HUES64 (cell line): Measurements from ENCODE around the gene DEFB131A. TPM values are rescaled to one million over a fixed set of nuclear protein-coding genes. Genes with fewer than 3 reads are reported as not detected.
"Not testable (repeated sequence)": the region's sequence is repeated elsewhere in the genome, so short reads cannot be mapped to it uniquely, and the experiment has no call there.

ENCODE experiments used
- H3K27ac ChIP-seq: 2 replicates; pipeline ENCODE4 v1.7.0; 2013; ENCODE audit warnings: low read depth, low read length, inconsistent platforms
- H3K27me3 ChIP-seq: 2 replicates; pipeline ENCODE4 v1.6.1; 2013; ENCODE audit warnings: mild to moderate bottlenecking, low read length; ENCODE audit not compliant: insufficient read depth
- H3K36me3 ChIP-seq: 2 replicates; pipeline ENCODE4 v1.6.1; 2013; ENCODE audit warnings: mild to moderate bottlenecking, low read length; ENCODE audit not compliant: insufficient read depth
- H3K4me1 ChIP-seq: 2 replicates; pipeline ENCODE4 v1.6.1; 2013; ENCODE audit warnings: mild to moderate bottlenecking, low read length, moderate library complexity; ENCODE audit not compliant: insufficient read depth
- H3K4me3 ChIP-seq: 2 replicates; pipeline ENCODE4 v1.5.1; 2013; ENCODE audit warnings: mild to moderate bottlenecking, low read length, moderate library complexity
- H3K9ac ChIP-seq: 2 replicates; pipeline ENCODE4 v1.6.1; 2013; ENCODE audit warnings: mild to moderate bottlenecking, low read depth, low read length
- H3K9me3 ChIP-seq: 2 replicates; pipeline ENCODE4 v1.6.1; 2013; ENCODE audit warnings: low read depth, low read length; ENCODE audit not compliant: insufficient read depth
- WGBS: fragments of 150-250, 120-280 bp; methylation state at CpG from one replicate; pipeline ENCODE4 v1.1.7; 2013; ENCODE audit warnings: missing lambda C conversion rate; 5-methylcytosine and 5-hydroxymethylcytosine counted together
- polyA plus RNA-seq, 2 experiments: library from polyadenylated mRNA; stranded (reverse); fragments of 50-300 nt; gene quantifications; one replicate each; pipeline ENCODE4 v1.2.3, GENCODE V29; 2013

DEFB131A gene
- not detected for polyA plus RNA-seq (2013, experiment 1 of 2)
- polyA plus RNA-seq (2013, experiment 2 of 2), result not detected

GRCh38 chr4:9444114-9444513, at the start of gene DEFB131A:
Gene DEFB131A (plus strand): TSS chr4:9444414. CDS start chr4:9444534, 120 bp downstream.
- not testable (repeated sequence) for H3K27me3 ChIP-seq, H3K4me1 ChIP-seq, H3K9me3 ChIP-seq, H3K9ac ChIP-seq, H3K4me3 ChIP-seq, H3K36me3 ChIP-seq, H3K27ac ChIP-seq
- 33% methylated on average over 1 of the region's 3 CpGs for WGBS

- H3K9me3 ChIP-seq, result peaks cover 21% of the 10 kb centered on the region; the same call in 1 of the 2 replicates
- H3K4me3 ChIP-seq, H3K27me3 ChIP-seq, H3K27ac ChIP-seq, H3K9ac ChIP-seq, H3K4me1 ChIP-seq, H3K36me3 ChIP-seq: not testable (repeated sequence)
- WGBS, result 71% methylated on average over 2 of the region's 2 CpGs
Measured at GRCh38 chr4:9405774-9406173, 38.4 kb upstream of the DEFB131A start.

- H3K36me3 ChIP-seq, H3K27ac ChIP-seq, H3K4me3 ChIP-seq, H3K9ac ChIP-seq, H3K4me1 ChIP-seq, H3K27me3 ChIP-seq: not testable (repeated sequence)
- peaks cover 23% of the 10 kb centered on the region; the same call in 1 of the 2 replicates for H3K9me3 ChIP-seq
- WGBS, result 58% methylated on average over 3 of the region's 3 CpGs
Measured at GRCh38 chr4:9406491-9406890, 37.7 kb upstream of the DEFB131A start.

GRCh38 chr4:9409793-9410192, 34.4 kb upstream of the DEFB131A start:
- Histone ChIP-seq H3K4me1 (no peaks in the 10 kb centered on the region), H3K27me3 (no peaks in the 10 kb centered on the region), H3K36me3 (no peaks in the 10 kb centered on the region), H3K9me3 (peaks cover 18% of the 10 kb centered on the region), H3K9ac (no peak overlapping the region), H3K27ac (no peak overlapping the region), H3K4me3 (no peak overlapping the region)
- WGBS, result 85% methylated on average over 13 of the region's 13 CpGs

- WGBS, result 77% methylated on average over 6 of the region's 6 CpGs
- not testable (repeated sequence) for H3K27ac ChIP-seq, H3K4me3 ChIP-seq, H3K27me3 ChIP-seq, H3K9ac ChIP-seq, H3K36me3 ChIP-seq, H3K4me1 ChIP-seq
- H3K9me3 ChIP-seq, result peaks cover 15% of the 10 kb centered on the region; the same call in 1 of the 2 replicates
Measured at GRCh38 chr4:9421884-9422455, 22.2 kb upstream of the DEFB131A start.

GRCh38 chr4:9425916-9426315, 18.3 kb upstream of the DEFB131A start:
- H3K27ac ChIP-seq, H3K36me3 ChIP-seq, H3K27me3 ChIP-seq, H3K9ac ChIP-seq, H3K4me1 ChIP-seq, H3K4me3 ChIP-seq, H3K9me3 ChIP-seq: not testable (repeated sequence)
- WGBS, result 67% methylated on average over 1 of the region's 1 CpG

GRCh38 chr4:9430061-9430460, 14.2 kb upstream of the DEFB131A start:
- not testable (repeated sequence) for H3K4me1 ChIP-seq, H3K36me3 ChIP-seq, H3K27ac ChIP-seq, H3K27me3 ChIP-seq, H3K9ac ChIP-seq, H3K9me3 ChIP-seq, H3K4me3 ChIP-seq
- WGBS, result 87% methylated on average over 1 of the region's 1 CpG

- not testable (repeated sequence) for H3K27ac ChIP-seq, H3K27me3 ChIP-seq, H3K4me3 ChIP-seq, H3K4me1 ChIP-seq, H3K9ac ChIP-seq, H3K36me3 ChIP-seq, H3K9me3 ChIP-seq
- WGBS, result 44% methylated on average over 1 of the region's 1 CpG
Measured at GRCh38 chr4:9433320-9433719, 10.9 kb upstream of the DEFB131A start.

- H3K9me3 ChIP-seq, H3K36me3 ChIP-seq, H3K4me3 ChIP-seq, H3K4me1 ChIP-seq, H3K27ac ChIP-seq, H3K27me3 ChIP-seq, H3K9ac ChIP-seq: not testable (repeated sequence)
Measured at GRCh38 chr4:9436728-9437127, 7.5 kb upstream of the DEFB131A start.

GRCh38 chr4:9442355-9442754, 1.9 kb upstream of the DEFB131A start:
- not testable (repeated sequence) for H3K27me3 ChIP-seq, H3K27ac ChIP-seq, H3K9ac ChIP-seq, H3K9me3 ChIP-seq, H3K4me3 ChIP-seq, H3K4me1 ChIP-seq, H3K36me3 ChIP-seq
- WGBS, result 85% methylated on average over 4 of the region's 4 CpGs

GRCh38 chr4:9444681-9445080, 467 bp downstream of the DEFB131A start:
- H3K4me1 ChIP-seq, H3K27ac ChIP-seq, H3K9me3 ChIP-seq, H3K27me3 ChIP-seq, H3K4me3 ChIP-seq, H3K9ac ChIP-seq, H3K36me3 ChIP-seq: not testable (repeated sequence)
- WGBS, result 93% methylated on average over 5 of the region's 6 CpGs

- not testable (repeated sequence) for H3K27me3 ChIP-seq, H3K27ac ChIP-seq, H3K9ac ChIP-seq, H3K9me3 ChIP-seq, H3K4me1 ChIP-seq, H3K36me3 ChIP-seq, H3K4me3 ChIP-seq
- 88% methylated on average over 10 of the region's 10 CpGs for WGBS
Measured at GRCh38 chr4:9452251-9452650, 8.0 kb downstream of the DEFB131A start.
